Stromal cell of bone marrow (primary cell): ENCODE data around the gene TRAPPC6A.

Experiments
- DNase-seq: peaks from one replicate; pipeline ENCODE4 v3.0.0-alpha.2; 2012; ENCODE audit warnings: low read depth

Gene TRAPPC6A

GRCh38 chr19:45177817-45178261 lies at the start of gene TRAPPC6A:
TRAPPC6A (minus strand) TSS chr19:45178237; CDS start chr19:45178218, 19 bp downstream.
- no peak for DNase-seq

- no peak for DNase-seq
These were observed 46.6 kb upstream of the TRAPPC6A start for GRCh38 chr19:45224645-45225044.

- no peak for DNase-seq
These were observed 45.8 kb upstream of the TRAPPC6A start for GRCh38 chr19:45223879-45224278.

GRCh38 chr19:45222724-45223123 lies 44.7 kb upstream of the TRAPPC6A start:
- DNase-seq, result no peak

GRCh38 chr19:45218911-45219743 lies 41.1 kb upstream of the TRAPPC6A start:
- DNase-seq, result no peak

GRCh38 chr19:45218426-45218825 lies 40.4 kb upstream of the TRAPPC6A start:
- no peak for DNase-seq

- DNase-seq, result no peak
These were observed 39.9 kb upstream of the TRAPPC6A start for GRCh38 chr19:45217957-45218334.

- no peak for DNase-seq
These were observed 39.3 kb upstream of the TRAPPC6A start for GRCh38 chr19:45217193-45217956.

- no peak for DNase-seq
These were observed 38.6 kb upstream of the TRAPPC6A start for GRCh38 chr19:45216667-45217066.

- no peak for DNase-seq
These were observed 37.6 kb upstream of the TRAPPC6A start for GRCh38 chr19:45215391-45216191.

- no peak for DNase-seq
These were observed 35.0 kb upstream of the TRAPPC6A start for GRCh38 chr19:45213031-45213430.

GRCh38 chr19:45211751-45212381 lies 33.8 kb upstream of the TRAPPC6A start:
- no peak for DNase-seq

- DNase-seq, result no peak
These were observed 28.3 kb upstream of the TRAPPC6A start for GRCh38 chr19:45206328-45206727.

GRCh38 chr19:45205810-45206209 lies 27.8 kb upstream of the TRAPPC6A start:
- no peak for DNase-seq

GRCh38 chr19:45202637-45203036 lies 24.6 kb upstream of the TRAPPC6A start:
- DNase-seq, result no peak

GRCh38 chr19:45200568-45200967 lies 22.5 kb upstream of the TRAPPC6A start:
- no peak for DNase-seq

GRCh38 chr19:45195764-45196163 lies 17.7 kb upstream of the TRAPPC6A start:
- no peak for DNase-seq

- DNase-seq, result no peak
These were observed 13.3 kb upstream of the TRAPPC6A start for GRCh38 chr19:45191375-45191774.

- DNase-seq, result no peak
These were observed 11.9 kb upstream of the TRAPPC6A start for GRCh38 chr19:45189971-45190370.

GRCh38 chr19:45187421-45188100 lies 9.5 kb upstream of the TRAPPC6A start:
- DNase-seq, result no peak
